Erythroblast (primary cell): ENCODE measurements around the gene CTF1.

ENCODE experiments used
- GATA1 ChIP-seq: IDR thresholded peaks from 2 replicates; pipeline ENCODE4 v1.6.1; 2011; ENCODE audit warnings: low read depth, mild to moderate bottlenecking, control low read depth, low read length, moderate library complexity
- POLR2A ChIP-seq: IDR thresholded peaks from 2 replicates; pipeline ENCODE4 v1.6.1; 2011; ENCODE audit warnings: mild to moderate bottlenecking, low read length

DNA sequence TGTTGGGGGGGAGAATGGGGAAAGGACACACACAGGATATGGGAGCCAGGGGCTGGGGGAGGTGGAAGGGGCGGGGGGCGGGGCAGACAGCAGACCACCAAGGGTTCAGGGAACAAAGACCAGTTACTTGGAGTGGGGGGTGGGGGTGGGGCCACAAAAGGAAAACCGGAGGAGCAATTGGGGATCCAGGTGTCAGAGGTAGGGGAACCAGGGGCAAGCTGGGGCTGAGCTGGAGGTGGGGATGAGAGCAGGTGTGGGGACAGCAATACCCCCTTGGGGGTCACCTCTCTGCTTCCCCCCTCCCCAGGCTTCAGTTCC is 51.1 kb downstream of the CTF1 start:
- TF ChIP-seq POLR2A (no peak), GATA1 (no peak)
